Progenitor cell of endocrine pancreas (in vitro differentiated cells): ENCODE results near the gene IL17REL. TPM values are rescaled to one million over a fixed set of nuclear protein-coding genes. Genes with fewer than 3 reads are reported as not detected.
A peak's percentile ranks its signal among the peaks of the same experiment; 100 is the strongest.
"Not testable (repeated sequence)": the region's sequence is repeated elsewhere in the genome, so short reads cannot be mapped to it uniquely, and the experiment has no call there.

Source experiments
- DNase-seq: peaks from one replicate; pipeline ENCODE4 v3.0.0; 2021; ENCODE audit warnings: low spot score; ENCODE audit not compliant: unreplicated experiment
- H3K27ac Mint-ChIP-seq: 2 replicates; pipeline ENCODE4 v1.8.0; 2021; ENCODE audit warnings: mild to moderate bottlenecking, moderate library complexity, mixed read lengths
- H3K27me3 Mint-ChIP-seq: 2 replicates; pipeline ENCODE4 v1.8.0; 2021; ENCODE audit warnings: mixed read lengths
- H3K36me3 Mint-ChIP-seq: 2 replicates; pipeline ENCODE4 v1.8.0; 2022; ENCODE audit warnings: mixed read lengths; ENCODE audit not compliant: insufficient read depth
- H3K4me1 Mint-ChIP-seq: 2 replicates; pipeline ENCODE4 v1.8.0; 2021; ENCODE audit warnings: low read depth, mixed read lengths
- H3K4me3 Mint-ChIP-seq: 2 replicates; pipeline ENCODE4 v1.8.0; 2021; ENCODE audit warnings: low read depth, mild to moderate bottlenecking, moderate library complexity, mixed read lengths
- H3K9me3 Mint-ChIP-seq: 2 replicates; pipeline ENCODE4 v1.8.0; 2021; ENCODE audit warnings: low read depth, mixed read lengths
- total RNA-seq: library from RNA; stranded (reverse); gene quantifications from 2 replicates; pipeline ENCODE4 v1.2.1, GENCODE V29; 2021
- TF ChIP-seq, protein P1 (sequence below): fragments of 200-600 bp; sonication (generic); IDR thresholded peaks from one replicate; pipeline ENCODE4 v1.5.0; 2021; ENCODE audit warnings: antibody characterized with exemption, mild to moderate bottlenecking; ENCODE audit not compliant: unreplicated experiment

Gene IL17REL
- total RNA-seq, 1 donor from 2014 or later, result 0.10 TPM

DNA sequence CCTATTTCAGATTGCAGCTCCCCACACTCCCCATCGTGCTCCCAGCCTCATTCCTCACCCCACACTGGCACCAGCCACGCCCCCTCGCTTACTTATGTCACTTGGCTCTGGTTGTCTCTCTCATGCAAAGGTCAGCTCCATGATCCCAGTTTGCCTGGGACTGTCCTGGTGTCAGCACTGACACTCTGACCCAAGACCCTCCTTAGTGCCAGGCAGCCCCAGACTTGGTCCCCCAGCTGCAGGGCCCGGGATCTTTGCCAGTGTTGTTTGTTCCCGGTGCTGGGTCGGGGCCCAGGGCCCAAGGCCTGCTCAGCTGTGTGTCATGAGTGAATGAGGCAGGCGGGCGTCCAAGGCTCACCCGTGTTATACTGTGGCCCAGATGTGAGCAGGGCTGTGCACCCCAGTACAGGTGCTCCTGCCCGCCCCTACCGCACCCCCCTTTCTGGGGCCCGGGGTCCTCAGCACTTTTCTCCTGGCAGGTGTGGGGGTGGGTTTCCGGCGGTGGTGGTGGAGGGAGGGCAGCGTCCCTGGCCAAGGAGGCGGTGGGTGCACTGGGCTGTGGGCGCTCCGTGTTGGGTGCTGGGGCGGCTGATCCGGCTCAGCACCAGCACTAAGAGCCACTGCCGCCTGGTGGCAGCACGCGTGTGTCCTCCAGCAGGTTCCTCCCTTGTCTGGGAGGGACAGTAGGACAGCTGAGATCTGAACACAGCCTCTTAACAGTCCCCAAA is 19.5 kb downstream of the IL17REL start:
- Mint-ChIP-seq H3K27me3 (peaks cover 17% of the 10 kb centered on the region), H3K27ac (no peak overlapping the region), H3K9me3 (peaks cover 16% of the 10 kb centered on the region), H3K4me3 (no peak overlapping the region), H3K36me3 (no peaks in the 10 kb centered on the region), H3K4me1 (no peaks in the 10 kb centered on the region)
- TF ChIP-seq, protein P1, sequence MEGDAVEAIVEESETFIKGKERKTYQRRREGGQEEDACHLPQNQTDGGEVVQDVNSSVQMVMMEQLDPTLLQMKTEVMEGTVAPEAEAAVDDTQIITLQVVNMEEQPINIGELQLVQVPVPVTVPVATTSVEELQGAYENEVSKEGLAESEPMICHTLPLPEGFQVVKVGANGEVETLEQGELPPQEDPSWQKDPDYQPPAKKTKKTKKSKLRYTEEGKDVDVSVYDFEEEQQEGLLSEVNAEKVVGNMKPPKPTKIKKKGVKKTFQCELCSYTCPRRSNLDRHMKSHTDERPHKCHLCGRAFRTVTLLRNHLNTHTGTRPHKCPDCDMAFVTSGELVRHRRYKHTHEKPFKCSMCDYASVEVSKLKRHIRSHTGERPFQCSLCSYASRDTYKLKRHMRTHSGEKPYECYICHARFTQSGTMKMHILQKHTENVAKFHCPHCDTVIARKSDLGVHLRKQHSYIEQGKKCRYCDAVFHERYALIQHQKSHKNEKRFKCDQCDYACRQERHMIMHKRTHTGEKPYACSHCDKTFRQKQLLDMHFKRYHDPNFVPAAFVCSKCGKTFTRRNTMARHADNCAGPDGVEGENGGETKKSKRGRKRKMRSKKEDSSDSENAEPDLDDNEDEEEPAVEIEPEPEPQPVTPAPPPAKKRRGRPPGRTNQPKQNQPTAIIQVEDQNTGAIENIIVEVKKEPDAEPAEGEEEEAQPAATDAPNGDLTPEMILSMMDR, result peak; percentile 65
- DNase-seq, result peak; percentile 15

DNA sequence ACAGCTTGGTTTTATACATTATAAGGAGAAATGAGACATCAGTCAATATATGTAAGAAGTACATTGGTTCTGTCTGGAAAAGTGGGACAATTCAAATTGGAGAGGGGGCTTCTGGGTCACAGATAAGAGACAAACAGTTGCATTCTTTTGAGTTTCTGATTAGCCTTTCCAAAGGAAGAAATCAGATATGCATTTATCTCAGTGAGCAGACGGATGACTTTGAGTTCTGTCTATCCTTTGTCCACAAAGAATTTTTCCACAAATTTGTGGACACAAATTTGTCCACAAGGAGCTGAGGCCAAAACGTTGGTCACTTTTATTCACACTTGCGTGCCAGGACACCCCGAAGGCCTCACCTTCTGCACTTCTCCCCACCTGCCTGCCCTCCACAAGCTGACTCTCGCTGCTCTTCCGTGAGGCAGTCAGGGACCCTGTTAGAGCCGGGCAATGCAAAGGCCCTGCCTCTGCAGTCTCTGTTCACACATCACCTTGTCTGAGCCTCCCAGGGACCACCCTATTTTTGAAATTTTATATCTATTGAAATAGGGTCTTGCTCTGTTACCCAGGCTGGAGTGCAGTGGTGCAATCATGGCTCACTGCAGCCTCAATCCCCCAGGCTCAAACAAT is 20.5 kb downstream of the IL17REL start:
- TF ChIP-seq, protein P1, result no peak
- Mint-ChIP-seq H3K9me3 (peaks cover 19% of the 10 kb centered on the region), H3K4me1 (no peaks in the 10 kb centered on the region), H3K27ac (no peak overlapping the region), H3K4me3 (no peak overlapping the region), H3K27me3 (peaks cover 21% of the 10 kb centered on the region), H3K36me3 (no peaks in the 10 kb centered on the region)
- DNase-seq, result no peak

DNA sequence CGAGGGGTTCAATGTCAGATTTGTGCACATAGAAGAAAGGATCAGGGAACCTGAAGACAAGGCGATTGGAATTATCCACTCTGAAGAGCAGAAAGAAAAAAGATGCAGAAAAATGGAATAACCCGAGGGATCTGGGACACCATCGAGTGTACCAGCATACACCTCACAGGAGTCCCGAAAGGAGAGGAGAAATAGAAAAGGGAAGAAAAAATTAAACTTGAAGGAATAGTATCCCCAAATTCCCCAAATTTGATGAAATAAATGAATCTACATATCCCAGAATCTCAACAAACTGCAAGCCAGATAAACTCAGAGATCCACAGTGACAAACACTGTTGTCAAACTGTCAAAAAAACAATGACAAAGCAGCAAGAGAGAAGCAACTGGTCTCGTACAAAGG is 21.4 kb downstream of the IL17REL start:
- TF ChIP-seq, protein P1, result no peak
- Mint-ChIP-seq H3K27me3 (peaks cover 29% of the 10 kb centered on the region), H3K9me3 (peaks cover 26% of the 10 kb centered on the region), H3K27ac (no peak overlapping the region), H3K36me3 (no peaks in the 10 kb centered on the region), H3K4me3 (no peak overlapping the region), H3K4me1 (no peaks in the 10 kb centered on the region)
- no peak for DNase-seq

DNA sequence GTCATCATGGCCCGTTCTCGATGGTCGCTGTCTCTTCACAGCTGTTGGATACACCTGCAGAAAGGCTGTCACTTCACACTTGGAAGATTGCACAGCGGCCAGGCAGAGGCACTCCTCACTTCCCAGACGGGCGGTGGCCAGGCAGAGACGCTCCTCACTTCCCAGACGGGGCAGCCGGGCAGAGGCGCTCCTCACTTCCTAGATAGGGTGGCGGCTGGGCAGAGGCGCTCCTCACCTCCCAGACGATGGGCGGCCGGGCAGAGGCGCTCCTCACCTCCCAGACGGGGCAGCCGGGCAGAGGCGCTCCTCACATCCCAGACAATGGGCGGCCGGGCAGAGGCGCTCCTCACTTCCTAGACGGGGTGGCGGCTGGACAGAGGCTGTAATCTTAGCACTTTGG is 22.7 kb downstream of the IL17REL start:
- peaks cover 42% of the 10 kb centered on the region for H3K27me3 Mint-ChIP-seq
- H3K4me3 Mint-ChIP-seq, H3K36me3 Mint-ChIP-seq, H3K27ac Mint-ChIP-seq, H3K4me1 Mint-ChIP-seq, DNase-seq: not testable (repeated sequence)
- peaks cover 34% of the 10 kb centered on the region for H3K9me3 Mint-ChIP-seq

DNA sequence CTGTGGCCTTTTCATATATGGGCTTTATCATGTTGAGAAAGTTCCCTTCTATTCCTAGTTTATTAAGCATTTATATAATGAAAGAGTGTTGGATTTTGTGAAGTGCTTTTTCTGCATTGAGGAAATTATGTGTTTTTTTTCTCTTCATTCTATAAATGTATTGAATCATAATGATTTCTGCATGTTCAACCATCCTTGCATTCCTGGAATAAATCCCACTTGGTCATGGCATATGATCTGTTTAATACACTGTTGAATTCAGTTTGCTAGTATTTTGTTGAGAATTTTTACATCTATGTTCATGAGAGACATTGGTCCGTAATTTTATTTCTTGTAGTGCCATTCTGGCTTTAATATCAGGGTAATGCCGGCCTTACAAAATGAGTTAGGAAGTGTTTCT is 26.2 kb downstream of the IL17REL start:
- H3K36me3 Mint-ChIP-seq, result no peaks in the 10 kb centered on the region
- H3K4me3 Mint-ChIP-seq, result no peak overlapping the region
- peaks cover 30% of the 10 kb centered on the region for H3K9me3 Mint-ChIP-seq
- H3K27me3 Mint-ChIP-seq, result peaks cover 44% of the 10 kb centered on the region
- no peak overlapping the region for H3K27ac Mint-ChIP-seq
- H3K4me1 Mint-ChIP-seq, result no peaks in the 10 kb centered on the region
- TF ChIP-seq, protein P1, result no peak
- DNase-seq, result no peak
